Measurements from ENCODE around the gene ADAM12. TPM values are rescaled to one million over a fixed set of nuclear protein-coding genes. Genes with fewer than 3 reads are reported as not detected.

ADAM12 gene
- total and polyA plus RNA-seq, 2 donors = 0.96 to 4.6 TPM

DNA sequence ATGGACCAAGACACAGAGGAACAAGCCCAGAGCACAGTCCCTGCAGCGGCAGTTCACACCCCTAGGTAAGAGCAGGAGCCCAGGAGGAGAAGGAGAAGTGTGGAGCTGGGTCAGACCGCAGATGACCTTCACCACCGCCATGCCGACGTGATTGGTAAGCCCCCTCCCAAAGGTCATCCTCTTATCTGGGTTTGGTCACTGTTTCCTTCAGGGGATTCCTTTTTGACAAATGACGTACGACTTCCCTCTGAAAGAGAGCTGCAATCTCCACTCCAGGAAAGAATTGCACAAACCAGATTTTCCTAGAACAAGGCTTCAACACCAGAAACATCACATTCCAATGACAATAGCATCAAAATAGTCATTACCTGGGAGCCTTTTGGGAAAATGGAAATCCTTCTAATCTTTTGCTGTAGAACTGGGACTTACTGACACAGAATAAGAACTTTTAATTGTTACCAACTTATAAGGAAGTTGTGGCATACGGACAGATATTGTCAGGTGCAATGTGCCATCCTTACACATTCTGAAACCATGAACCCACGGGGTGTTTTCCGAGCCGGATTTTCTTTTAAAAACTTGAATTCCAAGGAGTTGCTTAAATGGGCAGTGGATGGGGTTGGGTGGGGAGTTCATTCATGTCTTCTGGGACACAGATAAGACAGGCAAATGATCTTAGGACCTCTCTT lies 20.8 kb upstream of the ADAM12 start:
- H3K4me3 ChIP-seq (ENCODE audit: low read length in 2 of 2) = no peak overlapping the region
- H3K4me1 ChIP-seq (ENCODE audit: control insufficient read depth in 2 of 2, insufficient read depth in 2 of 2, low read length in 2 of 2) = no peaks in the 10 kb centered on the region
- H3K27ac ChIP-seq (ENCODE audit: low read depth in 1 of 2, low read length in 1 of 2) = no peak overlapping the region
- H3K36me3 ChIP-seq (ENCODE audit: control insufficient read depth in 2 of 2, insufficient read depth in 2 of 2, low read length in 1 of 2) = no peaks in the 10 kb centered on the region
- peaks cover 0 to 2% of the 10 kb centered on the region in 2 donors for H3K27me3 ChIP-seq (ENCODE audit: control insufficient read depth in 2 of 2, insufficient read depth in 1 of 2, low read length in 1 of 2)
- no peak for DNase-seq (ENCODE audit: low read depth in 6 of 9, low spot score in 9 of 9)
- 29% methylated on average over 11 of the region's 11 CpGs for WGBS
- H3K9me3 ChIP-seq (ENCODE audit: control insufficient read depth in 2 of 2, insufficient read depth in 1 of 2, low read length in 1 of 2) = no peaks in the 10 kb centered on the region

DNA sequence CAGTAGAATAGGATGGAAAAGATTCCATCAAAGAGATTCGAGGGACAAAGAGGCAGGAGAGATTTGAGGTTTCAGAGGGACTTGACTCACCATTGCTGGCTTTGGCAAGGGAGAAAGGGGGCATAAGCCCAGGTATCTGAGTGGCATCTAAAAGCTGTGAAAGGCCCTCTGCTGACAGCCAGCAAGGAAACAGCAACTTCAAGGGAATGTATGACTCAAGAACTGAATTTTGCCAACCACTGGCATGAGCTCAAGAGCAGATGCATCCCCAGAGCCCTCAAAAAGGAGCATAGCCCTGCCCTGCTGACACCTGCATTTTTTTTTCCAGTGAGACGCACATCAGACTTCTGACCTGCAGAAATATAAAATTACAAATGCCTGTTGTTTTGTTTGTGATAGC lies 19.6 kb upstream of the ADAM12 start:
- no peaks in the 10 kb centered on the region for H3K4me1 ChIP-seq (ENCODE audit: control insufficient read depth in 2 of 2, insufficient read depth in 2 of 2, low read length in 2 of 2)
- peaks cover 0 to 2% of the 10 kb centered on the region in 2 donors for H3K27me3 ChIP-seq (ENCODE audit: control insufficient read depth in 2 of 2, insufficient read depth in 1 of 2, low read length in 1 of 2)
- no peaks in the 10 kb centered on the region for H3K9me3 ChIP-seq (ENCODE audit: control insufficient read depth in 2 of 2, insufficient read depth in 1 of 2, low read length in 1 of 2)
- no peak overlapping the region for H3K4me3 ChIP-seq (ENCODE audit: low read length in 2 of 2)
- no peak for DNase-seq (ENCODE audit: low read depth in 6 of 9, low spot score in 9 of 9)
- WGBS = 81% methylated on average over 2 of the region's 2 CpGs
- no peak overlapping the region for H3K27ac ChIP-seq (ENCODE audit: low read depth in 1 of 2, low read length in 1 of 2)
- no peaks in the 10 kb centered on the region for H3K36me3 ChIP-seq (ENCODE audit: control insufficient read depth in 2 of 2, insufficient read depth in 2 of 2, low read length in 1 of 2)

DNA sequence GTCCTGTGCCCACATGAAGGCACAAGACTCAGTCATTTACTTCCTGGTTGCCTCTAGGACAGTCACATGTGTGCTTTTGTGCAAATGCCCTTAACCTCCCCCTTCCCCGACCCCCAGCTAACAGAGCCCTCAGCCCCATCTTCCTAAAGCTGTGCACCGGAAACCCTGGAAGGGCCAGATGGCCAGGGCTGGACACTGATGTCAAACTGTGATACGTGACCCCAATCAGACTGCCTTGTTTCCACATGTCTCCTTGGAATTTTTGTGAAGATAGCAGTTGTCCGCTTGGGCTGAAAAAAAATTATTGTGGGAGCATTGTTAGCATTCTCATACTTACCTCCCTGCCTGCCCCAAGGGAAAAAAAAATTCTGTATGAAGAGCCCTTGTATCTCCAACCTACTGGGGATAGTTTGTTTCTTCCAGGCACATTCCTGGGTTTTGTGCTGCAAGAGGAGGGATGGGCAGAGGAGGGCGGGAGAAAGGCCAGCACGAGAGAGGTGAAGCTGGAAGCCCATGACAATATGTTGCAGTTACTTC lies 17.0 kb upstream of the ADAM12 start:
- Histone ChIP-seq H3K4me1 (ENCODE audit: control insufficient read depth in 2 of 2, insufficient read depth in 2 of 2, low read length in 2 of 2) (no peaks in the 10 kb centered on the region), H3K9me3 (ENCODE audit: control insufficient read depth in 2 of 2, insufficient read depth in 1 of 2, low read length in 1 of 2) (no peaks in the 10 kb centered on the region), H3K27ac (ENCODE audit: low read depth in 1 of 2, low read length in 1 of 2) (no peak overlapping the region), H3K36me3 (ENCODE audit: control insufficient read depth in 2 of 2, insufficient read depth in 2 of 2, low read length in 1 of 2) (no peaks in the 10 kb centered on the region), H3K27me3 (ENCODE audit: control insufficient read depth in 2 of 2, insufficient read depth in 1 of 2, low read length in 1 of 2) (peaks cover 0 to 2% of the 10 kb centered on the region in 2 donors), H3K4me3 (ENCODE audit: low read length in 2 of 2) (no peak overlapping the region)
- no peak for DNase-seq (ENCODE audit: low read depth in 6 of 9, low spot score in 9 of 9)
- 88% methylated on average over 6 of the region's 6 CpGs for WGBS

DNA sequence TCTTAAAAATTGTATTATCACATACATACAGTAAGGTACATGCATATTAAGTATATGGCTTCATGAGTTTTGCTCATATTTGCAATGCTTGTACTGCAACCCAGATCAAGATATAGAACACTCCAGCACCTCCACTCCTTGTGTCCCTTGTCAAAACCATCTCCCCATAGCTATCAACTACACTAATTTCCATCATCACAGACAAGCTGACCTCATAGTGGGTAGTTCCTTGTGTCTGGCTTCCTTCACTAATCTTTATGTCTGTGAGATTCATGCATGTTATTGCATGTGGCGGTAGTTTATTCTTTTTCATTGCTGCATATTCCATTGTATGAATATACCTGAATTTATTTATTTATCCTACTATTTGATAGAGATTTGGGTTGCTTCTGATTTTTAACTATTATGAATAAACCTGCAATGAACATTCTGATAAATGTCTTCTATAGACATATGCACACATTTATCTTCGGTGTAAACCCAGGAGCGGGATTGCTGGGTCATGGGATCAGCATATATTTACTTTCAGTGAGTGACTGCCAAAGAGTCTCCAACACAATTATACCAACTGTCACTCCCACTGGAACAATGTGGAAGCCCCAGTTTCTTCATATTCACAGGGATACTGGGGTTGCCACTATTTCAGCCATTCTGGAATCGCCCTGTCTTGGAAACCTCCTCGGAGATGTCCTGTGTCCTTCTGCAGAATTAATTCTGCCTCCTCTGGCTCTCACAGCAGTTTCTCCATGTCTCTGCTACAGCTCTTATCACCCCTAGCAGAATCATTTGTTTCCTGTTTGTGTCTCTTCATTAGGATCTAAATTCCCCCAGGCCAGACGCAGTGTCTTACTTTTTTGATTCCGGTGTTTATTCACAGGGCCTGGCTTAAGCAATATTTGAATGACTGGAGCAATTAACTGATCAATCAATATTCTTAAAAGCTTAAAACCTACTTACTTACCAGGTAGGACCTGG lies 14.7 kb upstream of the ADAM12 start:
- H3K9me3 ChIP-seq (ENCODE audit: control insufficient read depth in 2 of 2, insufficient read depth in 1 of 2, low read length in 1 of 2) = no peaks in the 10 kb centered on the region
- no peak overlapping the region for H3K4me3 ChIP-seq (ENCODE audit: low read length in 2 of 2)
- no peaks in the 10 kb centered on the region for H3K4me1 ChIP-seq (ENCODE audit: control insufficient read depth in 2 of 2, insufficient read depth in 2 of 2, low read length in 2 of 2)
- no peaks in the 10 kb centered on the region for H3K36me3 ChIP-seq (ENCODE audit: control insufficient read depth in 2 of 2, insufficient read depth in 2 of 2, low read length in 1 of 2)
- WGBS = 67% methylated on average over 7 of the region's 7 CpGs
- no peak overlapping the region for H3K27ac ChIP-seq (ENCODE audit: low read depth in 1 of 2, low read length in 1 of 2)
- DNase-seq (ENCODE audit: low read depth in 6 of 9, low spot score in 9 of 9) = no peak
- H3K27me3 ChIP-seq (ENCODE audit: control insufficient read depth in 2 of 2, insufficient read depth in 1 of 2, low read length in 1 of 2) = no peaks in the 10 kb centered on the region

DNA sequence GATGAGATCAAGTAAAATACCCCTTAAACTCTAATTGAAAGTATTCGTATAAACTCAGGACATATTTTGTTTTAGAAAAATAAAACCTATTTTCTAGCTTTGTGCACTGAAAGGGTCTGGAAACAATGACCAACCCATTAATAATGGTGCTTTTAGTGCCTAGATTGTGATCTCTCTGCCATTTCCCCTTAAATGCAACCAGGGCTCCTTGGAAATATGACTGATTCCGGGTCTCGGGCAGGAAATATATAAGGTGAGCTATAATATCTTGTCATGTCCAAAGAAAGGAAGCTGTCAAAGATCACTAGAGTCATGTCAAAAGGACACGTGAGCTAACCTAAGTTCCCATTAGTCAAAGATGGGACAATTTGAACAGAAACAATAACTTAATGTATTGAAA lies 12.4 kb upstream of the ADAM12 start:
- no peak for DNase-seq (ENCODE audit: low read depth in 6 of 9, low spot score in 9 of 9)
- WGBS = 65% methylated on average over 4 of the region's 4 CpGs
- no peaks in the 10 kb centered on the region for H3K36me3 ChIP-seq (ENCODE audit: control insufficient read depth in 2 of 2, insufficient read depth in 2 of 2, low read length in 1 of 2)

DNA sequence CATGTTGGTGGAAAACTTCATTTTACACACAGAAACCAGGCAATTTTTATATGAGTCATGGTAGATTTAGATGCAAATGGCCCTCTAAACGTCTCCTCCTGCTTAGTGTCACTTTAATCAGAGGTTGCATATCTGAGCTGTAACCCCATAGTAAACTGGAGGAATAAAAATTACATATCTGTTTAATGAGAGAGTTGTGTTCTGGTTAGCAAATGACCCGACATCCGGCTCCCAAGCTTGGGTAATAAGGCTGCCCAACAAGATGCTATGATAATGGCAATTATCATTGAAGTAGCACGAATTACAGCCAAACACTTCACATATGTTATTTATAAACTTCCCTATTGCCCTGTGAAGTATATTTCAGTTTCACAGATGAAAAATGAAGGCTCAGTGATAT lies 10.6 kb upstream of the ADAM12 start:
- Histone ChIP-seq H3K27ac (ENCODE audit: low read depth in 1 of 2, low read length in 1 of 2) (no peak overlapping the region), H3K9me3 (ENCODE audit: control insufficient read depth in 2 of 2, insufficient read depth in 1 of 2, low read length in 1 of 2) (no peaks in the 10 kb centered on the region), H3K36me3 (ENCODE audit: control insufficient read depth in 2 of 2, insufficient read depth in 2 of 2, low read length in 1 of 2) (no peaks in the 10 kb centered on the region), H3K4me1 (ENCODE audit: control insufficient read depth in 2 of 2, insufficient read depth in 2 of 2, low read length in 2 of 2) (no peaks in the 10 kb centered on the region), H3K27me3 (ENCODE audit: control insufficient read depth in 2 of 2, insufficient read depth in 1 of 2, low read length in 1 of 2) (no peaks in the 10 kb centered on the region), H3K4me3 (ENCODE audit: low read length in 2 of 2) (no peak overlapping the region)
- DNase-seq (ENCODE audit: low read depth in 6 of 9, low spot score in 9 of 9) = no peak
- WGBS = 81% methylated on average over 4 of the region's 4 CpGs

More for the DNA sequence above, 12.4 kb upstream of the ADAM12 start:
- no peaks in the 10 kb centered on the region for H3K27me3 ChIP-seq (ENCODE audit: control insufficient read depth in 2 of 2, insufficient read depth in 1 of 2, low read length in 1 of 2)
- H3K4me1 ChIP-seq (ENCODE audit: control insufficient read depth in 2 of 2, insufficient read depth in 2 of 2, low read length in 2 of 2) = no peaks in the 10 kb centered on the region
- no peak overlapping the region for H3K4me3 ChIP-seq (ENCODE audit: low read length in 2 of 2)
- no peaks in the 10 kb centered on the region for H3K9me3 ChIP-seq (ENCODE audit: control insufficient read depth in 2 of 2, insufficient read depth in 1 of 2, low read length in 1 of 2)
- no peak overlapping the region for H3K27ac ChIP-seq (ENCODE audit: low read depth in 1 of 2, low read length in 1 of 2)

DNA sequence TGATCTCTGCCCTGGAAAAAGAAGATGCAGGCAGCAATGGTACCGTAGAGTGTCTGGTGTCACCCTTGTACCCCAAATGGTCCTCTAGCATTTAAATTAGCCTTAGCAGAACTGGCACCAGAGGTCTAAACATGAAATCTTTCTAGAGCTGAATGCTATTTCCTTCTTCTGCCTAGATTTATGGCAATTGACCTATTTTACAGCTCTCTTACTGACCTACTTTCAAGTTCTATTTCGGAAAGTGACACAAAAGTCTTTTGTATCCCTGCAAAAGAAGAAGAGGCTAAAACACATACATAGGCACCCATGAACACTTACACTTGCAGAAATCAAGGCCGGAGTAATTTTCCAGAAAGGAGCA lies 10.1 kb upstream of the ADAM12 start:
- Histone ChIP-seq H3K9me3 (ENCODE audit: control insufficient read depth in 2 of 2, insufficient read depth in 1 of 2, low read length in 1 of 2) (no peaks in the 10 kb centered on the region), H3K27me3 (ENCODE audit: control insufficient read depth in 2 of 2, insufficient read depth in 1 of 2, low read length in 1 of 2) (no peaks in the 10 kb centered on the region), H3K4me3 (ENCODE audit: low read length in 2 of 2) (no peak overlapping the region), H3K36me3 (ENCODE audit: control insufficient read depth in 2 of 2, insufficient read depth in 2 of 2, low read length in 1 of 2) (no peaks in the 10 kb centered on the region), H3K27ac (ENCODE audit: low read depth in 1 of 2, low read length in 1 of 2) (no peak overlapping the region), H3K4me1 (ENCODE audit: control insufficient read depth in 2 of 2, insufficient read depth in 2 of 2, low read length in 2 of 2) (no peaks in the 10 kb centered on the region)
- DNase-seq (ENCODE audit: low read depth in 6 of 9, low spot score in 9 of 9) = no peak
- WGBS = 73% methylated on average over 3 of the region's 3 CpGs

DNA sequence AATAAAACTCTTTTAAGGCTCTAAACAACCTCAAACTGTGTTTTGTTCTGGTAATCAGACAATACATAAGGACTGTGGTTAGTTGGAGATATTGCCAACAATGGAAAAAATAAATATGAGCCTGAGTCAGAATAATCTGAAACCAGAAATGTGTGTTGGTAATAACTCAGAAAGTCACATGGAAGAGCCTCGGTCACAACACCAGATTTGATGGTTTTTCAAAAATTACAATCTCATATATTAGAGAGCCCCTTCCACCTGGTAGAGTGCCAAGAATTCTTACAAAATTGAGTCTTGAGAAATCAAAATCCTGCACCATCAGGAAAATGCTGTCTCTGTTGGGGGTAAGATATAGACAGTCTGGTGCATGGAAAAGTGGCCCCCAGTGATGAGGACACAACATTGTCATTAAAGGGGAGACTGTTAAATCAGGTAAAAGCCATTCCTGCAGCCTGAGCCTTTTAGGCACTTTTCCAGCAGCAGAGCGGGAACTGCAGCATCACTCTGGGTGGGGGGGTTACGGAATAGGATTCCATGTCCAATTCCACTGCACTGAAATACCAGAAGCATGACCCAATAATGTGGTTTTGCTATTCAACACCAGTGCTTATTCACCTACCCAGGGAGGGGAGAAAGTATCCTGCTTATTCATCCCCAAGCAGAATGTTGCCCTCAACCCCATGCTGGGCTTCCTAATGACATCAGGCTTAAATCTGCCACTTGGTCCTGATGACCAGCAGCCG lies 9.5 kb upstream of the ADAM12 start:
- Histone ChIP-seq H3K27ac (ENCODE audit: low read depth in 1 of 2, low read length in 1 of 2) (no peak overlapping the region), H3K27me3 (ENCODE audit: control insufficient read depth in 2 of 2, insufficient read depth in 1 of 2, low read length in 1 of 2) (no peaks in the 10 kb centered on the region), H3K4me3 (ENCODE audit: low read length in 2 of 2) (no peak overlapping the region), H3K9me3 (ENCODE audit: control insufficient read depth in 2 of 2, insufficient read depth in 1 of 2, low read length in 1 of 2) (no peaks in the 10 kb centered on the region), H3K4me1 (ENCODE audit: control insufficient read depth in 2 of 2, insufficient read depth in 2 of 2, low read length in 2 of 2) (no peaks in the 10 kb centered on the region), H3K36me3 (ENCODE audit: control insufficient read depth in 2 of 2, insufficient read depth in 2 of 2, low read length in 1 of 2) (no peaks in the 10 kb centered on the region)
- WGBS = 78% methylated on average over 4 of the region's 4 CpGs
- no peak for DNase-seq (ENCODE audit: low read depth in 6 of 9, low spot score in 9 of 9)

Measured in thymus (tissue), 11 donors.